T-helper 2 cell (primary cell): ENCODE data around the gene CIAO3.

Source experiments
- DNase-seq, 5 experiments: peaks; one replicate each; pipeline versions ENCODE4 v3.0.0 to v3.0.0-alpha.2; 2012 to 2022

CIAO3 gene

DNA sequence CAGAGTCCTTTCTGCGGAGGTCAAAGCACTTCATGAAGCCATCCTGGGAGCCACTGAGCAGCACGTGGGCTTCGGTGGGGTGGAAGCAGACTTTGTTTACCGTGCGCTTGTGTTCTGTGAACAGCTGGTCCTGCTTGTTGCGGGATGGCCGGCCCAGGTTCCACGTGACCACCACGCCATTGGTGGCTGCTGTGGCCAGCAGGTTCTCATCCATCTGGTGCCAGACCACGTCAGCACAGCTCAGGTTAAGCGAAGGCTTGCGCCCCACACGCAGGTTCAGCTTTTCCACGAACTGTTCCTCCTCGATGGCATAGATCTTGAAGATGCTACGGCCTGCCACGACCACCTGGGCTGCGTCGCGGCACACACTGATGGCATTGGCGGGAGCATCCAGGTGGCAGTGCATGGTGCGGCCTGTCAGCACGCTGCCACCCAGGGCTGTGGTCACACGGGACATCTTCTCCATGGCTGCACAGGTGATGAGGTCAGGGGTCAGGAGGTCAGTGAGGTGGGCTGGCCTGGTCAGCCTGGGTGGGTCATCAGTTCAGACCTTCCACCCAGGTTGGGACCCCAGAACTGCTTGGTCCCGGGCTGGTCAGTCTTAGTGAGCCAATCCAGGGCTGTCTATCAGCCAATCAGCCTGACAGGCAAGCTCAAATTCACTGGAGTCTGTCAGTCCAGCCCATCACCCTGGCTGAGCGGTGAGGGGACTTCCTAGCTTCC lies 51.5 kb downstream of the CIAO3 start:
- no peak for DNase-seq

DNA sequence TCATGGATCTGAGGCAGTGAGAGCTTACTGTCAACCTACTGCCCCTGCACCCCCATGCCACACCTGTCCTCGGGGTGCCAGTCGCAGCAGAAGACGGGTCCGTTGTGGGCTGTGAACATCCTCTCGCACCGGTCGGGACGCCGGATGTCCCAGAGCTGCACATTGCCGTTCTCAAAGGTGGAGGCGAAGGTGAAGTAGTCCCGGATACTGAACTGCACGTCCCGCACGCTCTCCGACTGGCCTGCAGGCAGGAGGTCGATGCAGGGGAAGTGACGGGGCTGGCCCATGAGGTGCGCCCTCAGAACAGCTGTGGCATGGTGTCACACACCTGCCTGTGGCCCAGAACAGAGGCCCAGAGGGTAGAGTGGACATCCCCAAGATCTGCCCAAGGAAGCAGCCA lies 53.3 kb downstream of the CIAO3 start:
- DNase-seq, result no peak

DNA sequence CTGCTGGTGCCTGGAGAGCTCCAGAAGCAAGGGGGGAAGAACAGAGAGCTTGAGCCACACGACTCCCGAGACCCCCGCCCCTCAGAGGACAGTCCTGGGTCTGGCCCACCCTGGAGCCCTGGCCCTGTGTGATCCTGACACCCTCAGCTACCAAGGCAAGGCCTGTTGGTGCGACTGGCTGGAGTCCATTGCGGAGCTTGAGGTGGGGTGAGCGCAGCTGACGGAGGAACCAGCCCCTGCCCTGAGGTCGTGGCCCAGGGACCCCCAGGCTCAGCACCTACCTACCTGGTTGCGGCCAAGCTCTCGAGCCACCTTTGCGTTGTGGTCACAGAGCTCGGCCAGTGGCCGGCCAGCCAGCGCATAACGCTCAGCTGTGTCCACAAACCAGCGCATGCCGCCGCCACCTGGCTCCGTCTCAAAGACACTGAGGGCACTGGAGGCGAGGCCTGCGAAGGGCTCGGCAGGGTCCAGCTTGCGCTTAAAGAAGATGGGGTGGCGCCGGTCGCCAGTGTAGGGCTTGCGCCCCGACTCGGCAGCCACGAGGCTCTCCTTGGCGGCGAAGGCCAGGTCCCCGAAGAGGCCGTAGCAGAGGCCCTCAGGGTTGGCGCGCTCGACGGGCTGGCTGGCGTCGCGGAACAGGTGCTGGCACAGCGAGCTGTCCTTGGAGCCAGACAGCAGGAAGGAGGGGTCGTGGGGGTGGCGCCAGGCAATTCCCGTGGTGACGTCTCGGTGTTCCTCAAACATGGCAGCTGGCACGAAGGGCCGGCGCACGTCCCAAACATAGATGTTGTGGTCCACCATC lies 54.1 kb downstream of the CIAO3 start:
- no peak for DNase-seq

DNA sequence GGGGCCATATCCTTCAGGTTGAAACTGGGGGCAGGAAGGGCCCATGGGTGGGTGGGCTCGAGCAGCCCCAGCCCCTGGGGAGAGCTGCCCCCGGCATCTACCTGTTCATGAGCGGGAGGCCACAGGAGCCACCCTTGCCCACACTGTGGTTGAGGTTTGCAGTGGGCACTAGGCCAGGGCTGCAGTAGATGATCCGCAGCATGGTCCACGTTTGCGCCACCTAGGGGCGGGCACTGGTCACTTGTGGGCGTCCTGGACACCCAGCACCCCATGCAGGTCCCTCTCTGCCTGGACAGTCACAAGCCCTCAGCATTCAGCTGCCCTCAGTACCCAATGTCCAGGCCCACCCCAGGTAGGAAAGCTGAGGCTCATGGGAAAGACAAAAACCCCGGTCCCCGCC lies 54.8 kb downstream of the CIAO3 start:
- no peak for DNase-seq

DNA sequence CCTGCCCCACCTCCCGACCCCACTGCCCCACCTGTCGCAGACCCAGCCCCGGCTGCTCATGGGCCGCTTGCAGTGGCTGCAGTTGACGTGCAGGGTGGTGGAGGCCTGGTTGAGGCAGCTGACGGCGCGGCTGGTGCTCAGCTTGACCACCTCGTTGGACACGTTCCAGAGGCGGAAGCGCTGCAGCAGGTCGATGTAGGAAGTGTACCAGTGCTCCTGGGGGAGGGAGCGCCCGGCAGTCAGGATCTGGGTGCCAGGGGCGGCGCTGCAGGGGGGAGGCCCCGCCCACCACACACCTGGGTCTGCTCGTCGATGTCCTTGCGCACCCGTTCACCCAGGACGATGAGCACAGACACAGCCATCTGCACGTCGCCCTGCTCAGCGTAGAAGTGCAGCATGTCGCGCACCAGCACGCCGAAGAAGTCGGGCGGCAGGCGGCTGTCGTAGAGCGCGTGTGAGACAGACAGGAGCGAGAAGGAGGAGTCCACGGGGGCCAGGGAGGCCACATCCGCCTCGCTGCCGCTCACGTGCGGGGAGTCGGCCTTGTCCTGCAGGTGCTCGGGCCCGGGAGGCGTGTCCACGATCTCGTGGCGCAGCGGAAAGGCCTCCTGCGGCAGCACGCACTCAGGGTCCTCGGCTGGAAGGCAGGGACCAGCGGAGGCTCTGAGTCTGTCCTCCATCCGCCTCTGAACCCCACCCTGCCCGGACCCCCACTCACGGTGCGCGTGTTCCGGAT lies 55.7 kb downstream of the CIAO3 start:
- DNase-seq, result no peak

DNA sequence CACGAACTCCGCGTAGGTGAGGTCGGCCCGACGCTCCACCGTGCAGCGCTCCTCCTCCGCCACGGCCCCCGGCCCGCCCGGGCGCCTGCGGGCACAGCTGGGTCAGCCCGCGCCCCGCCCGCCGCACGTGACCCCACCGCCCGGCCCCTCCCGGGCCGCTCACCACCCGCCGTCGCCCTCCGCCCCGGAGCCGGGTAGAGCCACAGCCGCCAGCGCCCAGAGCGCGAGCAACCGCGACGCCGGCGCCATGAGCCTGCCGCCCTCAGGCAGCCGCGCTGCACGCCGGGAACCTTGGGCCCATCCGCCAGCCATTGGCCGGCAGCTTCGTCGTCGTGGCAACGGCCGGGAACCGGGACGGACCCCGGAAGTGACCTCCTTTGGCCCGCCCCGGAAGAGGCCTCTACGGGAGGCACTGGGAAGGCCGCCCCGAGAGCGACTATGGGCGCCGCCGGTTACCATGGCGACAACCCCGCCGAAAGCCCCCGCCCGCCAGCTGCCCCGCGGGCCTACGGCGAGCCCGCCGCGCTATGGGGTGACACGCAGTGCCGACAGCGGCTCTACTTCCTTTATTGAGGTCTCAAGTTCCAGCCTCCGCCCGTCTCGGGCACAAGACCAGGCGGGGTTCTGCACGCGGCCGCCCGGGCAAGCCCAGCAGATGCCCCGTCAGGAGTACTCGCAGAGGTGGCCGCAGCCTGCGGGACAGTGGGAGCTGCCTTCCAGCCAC lies 56.6 kb downstream of the CIAO3 start, which contains the start of gene JMJD8:
TSS of gene JMJD8 (minus strand) at position 264 of the 724 bp plus-strand sequence. CDS start at position 249, 15 bp downstream.
- peak; percentile 91 to 98 (median 95) for DNase-seq

DNA sequence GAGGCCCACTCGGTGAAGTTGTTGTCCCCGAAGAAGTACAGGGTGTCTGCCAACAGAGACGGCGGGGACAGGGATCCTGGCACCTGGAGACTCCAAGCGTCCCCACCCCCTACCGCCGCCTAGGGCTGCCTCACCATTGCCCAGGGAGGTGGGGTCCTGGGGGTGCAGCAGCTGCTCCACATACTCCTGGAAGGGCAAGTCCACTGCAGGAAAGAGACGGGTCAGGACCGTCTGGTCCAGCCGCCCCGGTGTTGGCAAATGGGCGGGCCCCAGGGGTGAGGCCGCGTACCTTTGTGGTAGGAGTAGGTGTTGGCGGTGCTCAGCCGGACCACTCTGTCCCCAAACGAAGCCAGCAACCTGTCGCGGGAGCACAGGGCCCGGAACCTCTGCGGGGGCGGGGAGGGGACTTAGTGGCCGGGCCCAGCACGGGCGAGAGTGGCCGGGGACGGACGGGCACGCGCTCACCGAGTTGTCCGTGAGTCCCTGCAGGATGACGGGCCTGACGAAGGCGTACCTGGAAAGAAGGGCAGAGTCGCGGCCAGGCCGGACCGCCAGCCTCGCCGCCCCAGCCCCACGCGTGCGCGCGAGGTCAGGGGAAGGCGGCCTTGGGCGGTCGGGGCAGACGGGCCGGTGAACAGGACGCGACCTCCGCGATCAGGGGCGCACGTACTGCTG lies 57.3 kb downstream of the CIAO3 start:
- DNase-seq, result no peak

DNA sequence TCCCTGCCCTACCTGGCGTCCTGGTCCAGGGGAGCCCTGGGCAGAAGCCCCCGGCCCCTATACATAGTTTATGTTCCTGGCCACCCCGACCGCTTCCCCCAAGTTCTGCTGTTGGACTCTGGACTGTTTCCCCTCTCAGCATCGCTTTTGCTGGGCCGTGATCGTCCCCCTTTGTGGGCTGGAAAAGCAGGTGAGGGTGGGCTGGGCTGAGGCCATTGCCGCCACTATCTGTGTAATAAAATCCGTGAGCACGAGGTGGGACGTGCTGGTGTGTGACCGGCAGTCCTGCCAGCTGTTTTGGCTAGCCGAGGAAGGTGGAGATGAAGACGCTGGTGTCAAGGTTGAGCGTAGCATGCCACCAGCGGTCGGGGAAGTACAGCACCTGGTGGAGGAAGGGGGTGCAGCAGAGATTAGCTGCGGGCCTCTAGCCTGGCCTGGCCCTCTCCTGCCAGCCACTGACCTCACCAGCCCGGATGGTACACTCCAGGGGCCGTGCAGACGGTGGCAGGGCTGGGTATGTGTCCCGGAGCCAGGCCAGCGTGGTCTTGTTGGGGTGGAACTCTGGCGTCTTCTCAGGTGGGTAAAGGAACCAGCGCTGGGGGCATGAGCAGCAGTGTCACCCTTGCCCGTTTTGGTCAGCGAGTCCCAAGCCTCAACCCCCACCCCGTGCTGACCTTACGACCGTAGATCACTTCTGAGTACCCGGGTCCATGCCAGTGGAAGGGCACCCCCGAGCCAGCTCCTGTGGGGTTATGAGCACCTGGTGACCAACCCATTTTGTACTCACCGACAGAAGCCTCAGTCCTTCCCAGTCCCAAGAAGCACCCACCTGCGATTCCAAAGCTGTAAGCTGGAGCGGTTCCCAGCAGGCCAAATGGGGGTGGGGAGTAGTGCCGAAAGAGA lies 58.1 kb downstream of the CIAO3 start:
- no peak for DNase-seq

DNA sequence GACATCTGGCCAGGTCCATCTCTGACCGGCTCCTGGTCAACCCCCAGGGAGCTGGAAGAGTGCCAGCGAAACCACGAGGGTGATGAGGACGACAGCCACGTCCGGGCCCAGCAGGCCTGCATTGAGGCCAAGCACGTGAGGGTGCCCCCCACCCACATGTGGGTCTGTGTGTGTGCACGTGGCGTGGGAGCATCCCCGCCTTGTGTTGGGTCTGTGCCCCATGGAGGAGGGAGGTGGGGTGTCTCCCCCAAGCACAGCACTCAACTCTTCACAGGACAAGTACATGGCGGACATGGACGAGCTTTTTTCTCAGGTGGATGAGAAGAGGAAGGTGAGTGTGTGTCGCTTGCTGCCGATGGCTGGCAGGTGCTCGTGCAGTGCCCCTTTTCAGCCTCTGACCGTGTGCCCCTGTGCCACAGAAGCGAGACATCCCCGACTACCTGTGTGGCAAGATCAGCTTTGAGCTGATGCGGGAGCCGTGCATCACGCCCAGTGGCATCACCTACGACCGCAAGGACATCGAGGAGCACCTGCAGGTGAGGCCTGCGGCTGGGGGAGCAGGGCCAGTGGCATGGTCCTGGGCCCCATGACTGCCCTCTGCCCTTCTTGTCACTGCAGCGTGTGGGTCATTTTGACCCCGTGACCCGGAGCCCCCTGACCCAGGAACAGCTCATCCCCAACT lies 58.9 kb downstream of the CIAO3 start:
- DNase-seq, result no peak

DNA sequence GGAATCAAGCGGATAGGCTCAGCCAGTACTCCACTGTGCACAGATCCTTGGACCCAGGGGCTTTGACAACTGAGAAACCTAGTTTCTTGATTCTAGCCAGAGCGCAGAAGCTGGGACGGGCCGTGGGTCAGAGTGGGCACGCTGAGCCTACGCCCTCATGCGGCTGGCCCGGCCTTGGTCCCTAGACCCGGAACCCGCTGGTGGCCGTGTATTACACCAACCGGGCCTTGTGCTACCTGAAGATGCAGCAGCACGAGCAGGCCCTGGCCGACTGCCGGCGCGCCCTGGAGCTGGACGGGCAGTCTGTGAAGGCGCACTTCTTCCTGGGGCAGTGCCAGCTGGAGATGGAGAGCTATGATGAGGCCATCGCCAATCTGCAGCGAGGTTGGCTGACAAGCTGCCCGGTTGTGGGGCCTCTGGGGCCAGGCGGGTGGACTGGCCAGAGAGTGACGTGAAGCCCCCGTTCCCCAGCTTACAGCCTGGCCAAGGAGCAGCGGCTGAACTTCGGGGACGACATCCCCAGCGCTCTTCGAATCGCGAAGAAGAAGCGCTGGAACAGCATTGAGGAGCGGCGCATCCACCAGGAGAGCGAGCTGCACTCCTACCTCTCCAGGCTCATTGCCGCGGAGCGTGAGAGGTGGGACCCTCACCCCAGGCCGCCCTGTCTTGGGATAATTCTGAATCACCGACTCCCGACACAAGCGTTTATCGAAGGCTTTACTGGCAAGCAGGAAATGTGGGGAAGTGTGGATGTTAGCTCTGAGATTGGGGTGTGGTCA lies 59.6 kb downstream of the CIAO3 start:
- peak in 1 of 5 experiments; percentile 26 for DNase-seq

DNA sequence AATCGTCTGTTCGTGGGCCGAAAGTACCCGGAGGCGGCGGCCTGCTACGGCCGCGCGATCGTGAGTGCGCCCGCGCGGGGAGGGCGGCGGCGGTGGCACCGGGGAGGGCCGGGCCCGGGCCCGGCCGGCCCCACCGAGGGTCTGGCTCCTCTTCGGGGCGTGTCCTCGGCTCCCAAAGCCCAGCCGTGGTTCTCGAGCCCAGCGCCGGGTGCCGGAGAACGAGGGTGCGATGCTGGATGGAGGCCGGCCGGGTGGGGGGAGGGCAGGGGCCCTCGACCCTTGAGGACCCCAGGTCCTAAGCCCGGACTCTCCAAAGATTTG lies 60.2 kb downstream of the CIAO3 start:
- no peak for DNase-seq

DNA sequence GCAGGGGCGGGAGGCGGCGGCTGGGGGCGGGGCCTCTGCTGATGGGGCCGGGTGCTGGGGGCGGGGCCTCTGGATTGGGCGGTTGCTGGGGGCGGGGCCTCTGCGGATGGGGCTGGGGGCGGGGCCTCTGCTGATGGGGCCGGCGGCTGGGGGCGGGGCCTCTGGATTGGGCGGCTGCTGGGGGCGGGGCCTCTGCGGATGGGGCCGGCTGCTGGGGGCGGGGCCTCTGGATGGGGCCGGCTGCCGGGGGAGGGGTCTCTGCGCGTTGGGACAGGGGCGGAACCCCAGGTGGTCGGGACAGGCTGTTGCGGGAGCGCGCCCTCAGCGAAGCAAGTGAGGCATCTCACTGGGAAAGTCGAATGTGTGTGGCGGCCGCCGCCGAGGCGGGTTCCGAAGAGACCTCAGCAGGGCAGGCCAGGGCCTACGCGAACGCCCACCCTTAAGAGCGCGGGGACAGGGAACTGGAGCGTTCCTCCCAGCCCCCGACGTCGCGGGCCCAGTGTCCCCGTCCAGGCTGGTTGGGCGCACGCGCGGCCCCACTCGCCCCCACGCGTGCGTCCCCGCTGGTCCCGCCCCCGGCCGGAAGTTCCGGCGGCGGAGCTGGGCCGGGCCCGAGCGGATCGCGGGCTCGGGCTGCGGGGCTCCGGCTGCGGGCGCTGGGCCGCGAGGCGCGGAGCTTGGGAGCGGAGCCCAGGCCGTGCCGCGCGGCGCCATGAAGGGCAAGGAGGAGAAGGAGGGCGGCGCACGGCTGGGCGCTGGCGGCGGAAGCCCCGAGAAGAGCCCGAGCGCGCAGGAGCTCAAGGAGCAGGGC lies 60.8 kb downstream of the CIAO3 start, which contains the start of gene STUB1:
TSS of gene STUB1 (plus strand) at position 597 of the 811 bp plus-strand sequence. CDS start at position 713, 116 bp downstream.
- DNase-seq, result peak; percentile 80 to 84 (median 81)
